Astrocyte (in vitro differentiated cells and primary cell): ENCODE data around the gene RNF212. TPM values are rescaled to one million over a fixed set of nuclear protein-coding genes. Genes with fewer than 3 reads are reported as not detected.

Experiments
- DNase-seq: peaks from one replicate; pipeline ENCODE4 v3.0.0-alpha.2; 2010; ENCODE audit warnings: low read depth
- FAIRE-seq: peaks from 2 replicates; lab custom pipeline; 2011; peaks lifted over from hg19 to GRCh38; lab: Jason Lieb, UNC
- H2AFZ ChIP-seq: 2 replicates; pipeline ENCODE4 v1.6.0; 2012; ENCODE audit warnings: low read depth, low read length, inconsistent platforms
- H3K27ac ChIP-seq: 2 replicates; pipeline ENCODE4 v1.5.1; 2011; ENCODE audit warnings: low read depth, low read length, inconsistent platforms
- H3K27me3 ChIP-seq: 2 replicates; pipeline ENCODE4 v1.6.0; 2011; ENCODE audit warnings: low read length, inconsistent platforms; ENCODE audit not compliant: insufficient read depth
- H3K36me3 ChIP-seq: 2 replicates; pipeline ENCODE4 v1.5.1; 2011; ENCODE audit warnings: low read length, inconsistent platforms; ENCODE audit not compliant: insufficient read depth
- H3K4me1 ChIP-seq: 2 replicates; pipeline ENCODE4 v1.5.1; 2011; ENCODE audit warnings: low read length, inconsistent platforms; ENCODE audit not compliant: insufficient read depth
- H3K4me2 ChIP-seq: 2 replicates; pipeline ENCODE4 v1.6.0; 2012; ENCODE audit warnings: low read length, inconsistent platforms
- H3K4me3 ChIP-seq: 2 replicates; pipeline ENCODE4 v1.5.1; 2011; ENCODE audit warnings: low read depth, mild to moderate bottlenecking, low read length, inconsistent platforms; ENCODE audit not compliant: insufficient read depth
- H3K79me2 ChIP-seq: 2 replicates; pipeline ENCODE4 v1.6.0; 2012; ENCODE audit warnings: mild to moderate bottlenecking, low read length, inconsistent platforms; ENCODE audit not compliant: insufficient read depth
- H3K9ac ChIP-seq: 2 replicates; pipeline ENCODE4 v1.6.0; 2012; ENCODE audit warnings: mild to moderate bottlenecking, low read length, inconsistent platforms
- H3K9me3 ChIP-seq: 2 replicates; pipeline ENCODE4 v1.5.1; 2012; ENCODE audit warnings: low read depth, mild to moderate bottlenecking, low read length, inconsistent platforms; ENCODE audit not compliant: insufficient read depth
- H4K20me1 ChIP-seq: 2 replicates; pipeline ENCODE4 v1.6.0; 2012; ENCODE audit warnings: low read length, inconsistent platforms; ENCODE audit not compliant: insufficient read depth
- H3K27ac Mint-ChIP-seq: one replicate; pipeline ENCODE4 v1.8.0; 2021; ENCODE audit warnings: mild to moderate bottlenecking, mixed read lengths; ENCODE audit not compliant: unreplicated experiment
- H3K27me3 Mint-ChIP-seq: one replicate; pipeline ENCODE4 v1.8.0; 2021; ENCODE audit warnings: low read depth, mixed read lengths; ENCODE audit not compliant: unreplicated experiment
- H3K36me3 Mint-ChIP-seq: one replicate; pipeline ENCODE4 v1.8.0; 2021; ENCODE audit warnings: low read depth, mixed read lengths; ENCODE audit not compliant: unreplicated experiment
- H3K4me1 Mint-ChIP-seq: one replicate; pipeline ENCODE4 v1.8.0; 2021; ENCODE audit warnings: low read depth, mixed read lengths; ENCODE audit not compliant: unreplicated experiment
- H3K4me3 Mint-ChIP-seq: one replicate; pipeline ENCODE4 v1.8.0; 2021; ENCODE audit warnings: mild to moderate bottlenecking, moderate library complexity, mixed read lengths; ENCODE audit not compliant: unreplicated experiment
- H3K9me3 Mint-ChIP-seq: one replicate; pipeline ENCODE4 v1.8.0; 2021; ENCODE audit warnings: mild to moderate bottlenecking, mixed read lengths; ENCODE audit not compliant: unreplicated experiment
- CTCF ChIP-seq: IDR thresholded peaks from 2 replicates; pipeline ENCODE4 v1.5.1; 2011; ENCODE audit warnings: low read depth, mild to moderate bottlenecking, inconsistent platforms, low read length, moderate library complexity; ENCODE audit not compliant: insufficient read depth
- EZH2 ChIP-seq: IDR thresholded peaks from 2 replicates; pipeline ENCODE4 v1.6.1; 2012; ENCODE audit warnings: mild to moderate bottlenecking, low read length, inconsistent platforms; ENCODE audit not compliant: insufficient read depth
- total RNA-seq: library from RNA; stranded (reverse); gene quantifications from 2 replicates; pipeline ENCODE4 v1.2.1, GENCODE V29; 2021

RNF212 gene
- total RNA-seq, 1 donor from 2014 or later: 2.2 TPM

- Mint-ChIP-seq H3K4me3 (no peak overlapping the region), H3K4me1 (peaks cover 15% of the 10 kb centered on the region), H3K36me3 (no peaks in the 10 kb centered on the region), H3K27ac (no peak overlapping the region), H3K9me3 (no peaks in the 10 kb centered on the region), H3K27me3 (no peaks in the 10 kb centered on the region)
- TF ChIP-seq EZH2: no peak
- TF ChIP-seq CTCF: no peak
- Histone ChIP-seq H3K36me3 (no peaks in the 10 kb centered on the region), H2AFZ (peak overlapping the region; percentile 28), H3K79me2 (no peaks in the 10 kb centered on the region), H4K20me1 (no peaks in the 10 kb centered on the region), H3K27ac (no peak overlapping the region), H3K27me3 (no peaks in the 10 kb centered on the region), H3K9me3 (no peaks in the 10 kb centered on the region), H3K9ac (peak overlapping the region; percentile 30), H3K4me2 (peak overlapping the region; percentile 28), H3K4me1 (peaks cover 50% of the 10 kb centered on the region), H3K4me3 (no peak overlapping the region)
- FAIRE-seq (no peak), DNase-seq (no peak)
These were observed 73.6 kb downstream of the RNF212 start for GRCh38 chr4:1039493-1040343.

GRCh38 chr4:1038948-1039492, 74.3 kb downstream of the RNF212 start:
- H3K4me1 Mint-ChIP-seq: peaks cover 10% of the 10 kb centered on the region
- H3K36me3 Mint-ChIP-seq: no peaks in the 10 kb centered on the region
- H3K27ac Mint-ChIP-seq: no peak overlapping the region
- H3K9me3 ChIP-seq: no peaks in the 10 kb centered on the region
- TF ChIP-seq CTCF (no peak), EZH2 (no peak)
- H3K36me3 ChIP-seq: no peaks in the 10 kb centered on the region
- DNase-seq: no peak
- H3K9me3 Mint-ChIP-seq: no peaks in the 10 kb centered on the region
- no peak for FAIRE-seq
- H3K4me1 ChIP-seq: peaks cover 49% of the 10 kb centered on the region
- H3K27me3 ChIP-seq: no peaks in the 10 kb centered on the region
- H3K9ac ChIP-seq: peak overlapping the region; percentile 30
- no peaks in the 10 kb centered on the region for H4K20me1 ChIP-seq
- H3K4me3 ChIP-seq: no peak overlapping the region
- H3K27ac ChIP-seq: no peak overlapping the region
- peak overlapping the region; percentile 28 for H2AFZ ChIP-seq
- H3K79me2 ChIP-seq: no peaks in the 10 kb centered on the region
- no peak overlapping the region for H3K4me2 ChIP-seq
- no peaks in the 10 kb centered on the region for H3K27me3 Mint-ChIP-seq
- H3K4me3 Mint-ChIP-seq: no peak overlapping the region
